Measurements from ENCODE around the gene TEX14. TPM values are rescaled to one million over a fixed set of nuclear protein-coding genes. Genes with fewer than 3 reads are reported as not detected.
A peak's percentile ranks its signal among the peaks of the same experiment; 100 is the strongest.

The TEX14 gene
- total and polyA plus RNA-seq, 10 of the 15 experiments (the other 5 are each of a cell fraction or from before 2014, with no cell fraction given), result 0.15 to 1.3 (median 0.66) TPM

- TF ChIP-seq MLLT1 (IDR thresholded peaks at IDR 0.05), result 0 out of 2 replicates have a peak, but pooled peaks have one; percentile 32
- TF ChIP-seq SMC3 (IDR thresholded peaks at IDR 0.05; ENCODE audit: borderline replicate concordance, low read length), result no peak
- 0 out of 2 replicates have a peak, but pooled peaks have one; percentile 15 for TF ChIP-seq TBL1XR1 (IDR thresholded peaks at IDR 0.05; ENCODE audit: low read depth, low read length)
- peak; percentile 82 for TF ChIP-seq RUNX3 (IDR thresholded peaks at IDR 0.05; ENCODE audit: low read length)
- peak; percentile 15; the same call in 1 of the 2 replicates for TF ChIP-seq SREBF2 (IDR thresholded peaks at IDR 0.05; ENCODE audit: low read length)
- TF ChIP-seq FOS (IDR thresholded peaks at IDR 0.05; ENCODE audit: borderline replicate concordance, extremely low read depth, insufficient read length), result peak; percentile 80
- TF ChIP-seq IRF5 (IDR thresholded peaks at IDR 0.05; ENCODE audit: borderline replicate concordance), result no peak
- no peak for TF ChIP-seq HDAC2 (IDR thresholded peaks at IDR 0.05)
- TF ChIP-seq NKRF (conservative IDR thresholded peaks at IDR 0.05), result peak; percentile 77; the same call in 1 of the 2 replicates
- TF ChIP-seq ZBED1 (IDR thresholded peaks at IDR 0.05; ENCODE audit: borderline replicate concordance), result no peak
- peak; percentile 86 for TF ChIP-seq ZBTB11 (CRISPR knock-in tag; IDR thresholded peaks at IDR 0.05)
- TF ChIP-seq NFIC (IDR thresholded peaks at IDR 0.05; ENCODE audit: low read depth, low read length), result no peak
- TF ChIP-seq BCL11A (IDR thresholded peaks at IDR 0.05; ENCODE audit: low read depth, low read length), result no peak
- TF ChIP-seq POLR2AphosphoS2 (IDR thresholded peaks at IDR 0.05; ENCODE audit: low read depth, low read length), result no peak
- peak; percentile 98 for TF ChIP-seq NFYB (IDR thresholded peaks at IDR 0.05; ENCODE audit: insufficient read depth, low read depth, low read length)
- 0 out of 2 replicates have a peak, but pooled peaks have one; percentile 11 for TF ChIP-seq FOXM1 (IDR thresholded peaks at IDR 0.05; ENCODE audit: low read depth, low read length)
- peak in 1 of 2 experiments; percentile 88; a peak in 2 of 3 replicates for TF ChIP-seq EGR1 (IDR thresholded peaks at IDR 0.05; ENCODE audit: borderline replicate concordance in 1 of 2, low read depth in 2 of 2, low read length in 2 of 2)
- TF ChIP-seq ATF3 (IDR thresholded peaks at IDR 0.05; ENCODE audit: borderline replicate concordance, extremely low read depth, low read depth, low read length), result peak; percentile 12; the same call in 1 of the 2 replicates
- TF ChIP-seq EED (IDR thresholded peaks at IDR 0.05; ENCODE audit: low read depth), result no peak
- peak; percentile 69 for TF ChIP-seq CBFB (IDR thresholded peaks at IDR 0.05; ENCODE audit: low read depth)
- TF ChIP-seq SUPT20H (IDR thresholded peaks at IDR 0.05; ENCODE audit: borderline replicate concordance, control insufficient read depth, low read depth, low read length), result no peak
Observed at GRCh38 chr17:58517928-58518609, 173.8 kb downstream of the TEX14 start (continued).

Measured in GM12878 (cell line).